ENCODE results near the gene RIMBP2.
"Not testable (repeated sequence)": the region's sequence is repeated elsewhere in the genome, so short reads cannot be mapped to it uniquely, and the experiment has no call there.

The RIMBP2 gene

DNA sequence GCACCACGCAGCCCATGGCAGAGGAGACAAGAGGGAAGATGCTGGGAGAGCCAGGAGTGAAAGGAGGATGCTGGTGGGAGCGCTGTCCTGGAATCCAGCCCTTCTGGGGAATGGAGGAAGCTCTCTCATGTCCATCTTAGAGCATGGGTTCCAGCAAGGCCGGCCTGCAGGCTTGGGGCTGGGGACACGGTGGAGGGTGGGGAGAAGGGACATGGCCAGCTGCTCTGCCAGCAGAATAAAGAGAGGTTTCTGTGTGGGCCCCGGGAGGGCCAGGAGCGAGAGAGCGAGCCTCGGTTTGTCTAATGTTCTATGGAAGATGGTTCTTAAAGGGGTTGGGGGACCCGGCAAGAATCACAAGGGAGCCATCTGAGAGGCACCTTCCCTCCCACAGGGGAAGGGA is 60.2 kb downstream of the RIMBP2 start:
- no peak for DNase-seq (ENCODE audit: low spot score)

GRCh38 chr12:130655010-130655409 is 61.1 kb downstream of the RIMBP2 start:
- no peak for DNase-seq (ENCODE audit: low spot score)

DNA sequence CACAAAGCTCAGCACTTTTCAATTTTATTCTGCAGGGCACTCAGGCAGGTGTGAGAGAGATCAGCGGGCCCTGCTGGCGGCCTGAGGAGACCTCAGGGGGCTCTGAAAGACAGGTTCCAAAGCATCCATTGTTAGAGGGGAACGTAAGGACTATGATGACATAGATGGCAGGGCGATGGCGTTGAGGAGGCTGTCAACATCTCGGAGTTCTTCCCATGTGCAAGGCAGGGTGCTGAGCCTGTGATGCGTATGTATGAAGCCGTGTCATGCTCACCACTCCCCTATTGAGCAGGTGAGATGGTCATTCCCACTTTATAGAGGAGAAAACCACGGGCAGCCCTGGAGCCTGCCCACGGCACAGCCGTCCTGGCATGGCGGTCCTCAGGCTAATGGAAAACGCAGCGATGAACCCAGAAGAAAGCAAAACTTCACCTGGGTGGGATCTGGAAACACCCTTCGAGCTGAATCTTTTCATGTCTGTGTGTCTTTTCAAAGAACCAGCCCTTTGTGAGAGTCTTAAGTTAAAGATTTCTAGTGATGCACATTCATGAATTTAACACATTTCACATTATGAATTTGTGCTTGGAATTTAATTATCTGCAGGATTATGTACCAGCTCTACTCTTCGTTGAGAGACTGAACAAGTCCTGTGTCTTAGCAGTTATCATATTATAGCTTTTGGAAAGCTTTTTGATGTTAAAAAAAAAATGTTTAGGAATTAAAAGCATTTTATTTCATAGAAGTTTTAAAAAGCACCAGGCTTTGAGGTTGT is 64.7 kb downstream of the RIMBP2 start:
- DNase-seq (ENCODE audit: low spot score), result no peak

- no peak for DNase-seq (ENCODE audit: low spot score)
Measured at GRCh38 chr12:130650131-130650530, 66.0 kb downstream of the RIMBP2 start.

- DNase-seq (ENCODE audit: low spot score), result no peak
Measured at GRCh38 chr12:130649101-130650045, 66.7 kb downstream of the RIMBP2 start.

- no peak for DNase-seq (ENCODE audit: low spot score)
Measured at GRCh38 chr12:130647814-130648213, 68.3 kb downstream of the RIMBP2 start.

- DNase-seq (ENCODE audit: low spot score), result no peak
Measured at GRCh38 chr12:130646716-130647370, 69.3 kb downstream of the RIMBP2 start.

GRCh38 chr12:130646191-130646590 is 69.9 kb downstream of the RIMBP2 start:
- not testable (repeated sequence) for DNase-seq (ENCODE audit: low spot score)

- DNase-seq (ENCODE audit: low spot score), result no peak
Measured at GRCh38 chr12:130645751-130646150, 70.3 kb downstream of the RIMBP2 start.

DNA sequence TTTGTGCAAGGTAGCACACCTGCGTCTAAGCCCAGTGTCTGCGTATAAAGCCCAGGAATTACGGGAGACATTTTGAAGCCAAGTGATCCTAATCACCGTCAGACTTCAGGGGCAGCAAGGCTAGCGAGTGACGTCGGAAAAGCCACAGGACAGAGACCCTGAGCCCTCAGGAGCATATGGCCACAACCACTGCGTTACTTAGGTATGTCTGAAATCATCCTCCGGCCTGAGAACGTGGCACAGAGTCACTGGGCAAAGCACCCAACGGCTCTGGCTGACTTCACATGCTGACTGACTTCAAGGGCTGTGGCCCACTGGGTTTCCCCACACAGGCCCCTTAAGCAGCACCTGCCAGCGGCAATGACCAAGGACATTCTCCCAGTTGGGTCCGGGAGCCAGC is 71.5 kb downstream of the RIMBP2 start:
- no peak for DNase-seq (ENCODE audit: low spot score)

GRCh38 chr12:130644146-130644545 is 72.0 kb downstream of the RIMBP2 start:
- no peak for DNase-seq (ENCODE audit: low spot score)

- no peak for DNase-seq (ENCODE audit: low spot score)
Measured at GRCh38 chr12:130642856-130643255, 73.2 kb downstream of the RIMBP2 start.

- no peak for DNase-seq (ENCODE audit: low spot score)
Measured at GRCh38 chr12:130641533-130642184, 74.4 kb downstream of the RIMBP2 start.

DNA sequence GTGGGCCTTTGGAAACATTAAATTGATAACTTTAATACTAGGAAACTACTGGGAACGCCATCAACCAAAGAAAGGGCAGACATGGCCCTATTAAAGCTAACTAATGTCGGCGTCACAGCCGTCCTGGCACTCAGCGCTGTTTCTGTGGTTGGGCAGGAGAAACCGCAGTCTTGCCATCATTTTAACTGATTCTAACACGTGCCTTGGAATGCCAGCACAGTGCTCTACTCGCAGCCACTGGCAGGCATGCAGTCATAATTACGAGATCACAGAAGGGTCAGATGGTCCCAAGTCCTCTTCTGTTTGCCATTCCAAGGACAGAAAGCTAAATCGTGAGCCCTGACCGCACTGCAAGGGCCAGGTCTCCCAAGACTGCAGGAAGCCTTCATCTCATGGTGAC is 75.2 kb downstream of the RIMBP2 start:
- no peak for DNase-seq (ENCODE audit: low spot score)

GRCh38 chr12:130640496-130640895 is 75.6 kb downstream of the RIMBP2 start:
- DNase-seq (ENCODE audit: low spot score), result no peak

- no peak for DNase-seq (ENCODE audit: low spot score)
Measured at GRCh38 chr12:130639476-130640424, 76.3 kb downstream of the RIMBP2 start.

- no peak for DNase-seq (ENCODE audit: low spot score)
Measured at GRCh38 chr12:130636370-130636769, 79.7 kb downstream of the RIMBP2 start.

- no peak for DNase-seq (ENCODE audit: low spot score)
Measured at GRCh38 chr12:130634866-130635265, 81.2 kb downstream of the RIMBP2 start.

DNA sequence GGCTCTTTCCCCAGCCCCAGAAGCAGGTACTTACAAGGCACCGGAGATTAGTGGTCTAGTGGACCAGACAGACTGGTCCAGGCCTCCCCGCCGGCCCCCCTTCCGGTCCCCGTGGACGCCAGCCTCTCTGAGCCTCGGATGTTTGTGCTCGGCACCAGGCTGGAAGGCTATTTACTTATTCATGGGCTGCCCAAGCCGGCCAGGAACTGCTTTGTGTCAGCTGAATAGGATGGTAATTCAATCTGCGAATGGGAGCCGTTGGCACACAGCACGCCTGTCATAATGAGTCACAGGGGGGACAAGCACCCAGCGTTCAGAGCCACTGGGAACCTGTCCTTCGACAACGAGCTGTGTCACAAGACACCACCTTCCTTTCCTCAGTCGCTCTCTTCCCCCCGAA is 82.3 kb downstream of the RIMBP2 start:
- DNase-seq (ENCODE audit: low spot score), result peak; percentile 24

GRCh38 chr12:130632642-130633041 is 83.5 kb downstream of the RIMBP2 start:
- no peak for DNase-seq (ENCODE audit: low spot score)

DNA sequence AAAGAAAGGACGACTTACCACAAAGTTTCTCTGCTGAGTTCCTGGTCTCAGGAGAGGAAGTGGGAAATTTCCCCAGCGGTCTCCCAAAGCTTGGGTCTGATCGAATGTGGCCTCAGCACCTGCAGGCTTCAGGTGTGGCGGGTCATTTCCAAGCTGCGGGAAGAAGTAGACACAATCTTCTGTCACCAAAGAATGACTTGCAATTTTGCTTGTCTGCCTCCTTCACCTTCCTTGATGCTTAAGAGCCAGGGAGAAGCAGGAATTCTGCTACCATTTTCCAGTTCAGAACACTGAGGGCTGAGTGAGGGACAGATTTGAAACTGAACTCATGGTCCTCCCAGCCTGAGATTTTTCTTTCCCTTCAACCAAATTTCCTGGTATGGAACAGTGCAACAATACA is 87.8 kb downstream of the RIMBP2 start:
- no peak for DNase-seq (ENCODE audit: low spot score)
